GM12874 (cell line): ENCODE measurements around the gene ZMYM3.

Source experiments
- CTCF ChIP-seq: IDR thresholded peaks from 2 replicates; pipeline ENCODE4 v1.5.1; 2011; ENCODE audit warnings: low read depth, mild to moderate bottlenecking, control low read depth, low read length, moderate library complexity; ENCODE audit not compliant: insufficient read depth

The ZMYM3 gene

GRCh38 chrX:71253253-71254091, 468 bp downstream of the ZMYM3 start:
- peak; percentile 64 for TF ChIP-seq CTCF

- TF ChIP-seq CTCF, result no peak
Observed at GRCh38 chrX:71252221-71252620, 1.7 kb downstream of the ZMYM3 start.

GRCh38 chrX:71251466-71251973, 2.4 kb downstream of the ZMYM3 start:
- no peak for TF ChIP-seq CTCF

- TF ChIP-seq CTCF, result no peak
Observed at GRCh38 chrX:71250841-71251240, 3.1 kb downstream of the ZMYM3 start.

GRCh38 chrX:71245159-71245558, 8.8 kb downstream of the ZMYM3 start:
- TF ChIP-seq CTCF, result no peak

- TF ChIP-seq CTCF, result no peak
Observed at GRCh38 chrX:71244359-71245128, 9.4 kb downstream of the ZMYM3 start.

GRCh38 chrX:71241301-71241700, 12.6 kb downstream of the ZMYM3 start:
- TF ChIP-seq CTCF, result no peak
